GM10248 (cell line): ENCODE data around the gene UGCG.
A peak's percentile ranks its signal among the peaks of the same experiment; 100 is the strongest.

Source experiments
- CTCF ChIA-PET: fragments of 300-600 bp; sonication (Branson Sonifier 250); formaldehyde crosslinking; extraction: SDS; loops from one replicate; lab custom pipeline; 2021; ENCODE audit warnings: antibody characterized with exemption; lab: Yijun Ruan, JAX
- POLR2A ChIA-PET: fragments of 350-650 bp; sonication (Branson Sonifier 250); formaldehyde crosslinking; extraction: SDS; loops from one replicate; lab custom pipeline; 2020; ENCODE audit warnings: antibody characterized with exemption; lab: Yijun Ruan, JAX
- DNase-seq: peaks from one replicate; pipeline ENCODE4 v3.0.0; 2012; ENCODE audit errors: extremely low spot score
- TF ChIP-seq, protein P1 (sequence below): IDR thresholded peaks from 2 replicates; pipeline ENCODE4 v1.5.1; 2012; ENCODE audit warnings: mild to moderate bottlenecking, low read depth; ENCODE audit errors: extremely low read depth, missing control alignments, control extremely low read depth

UGCG gene

DNA sequence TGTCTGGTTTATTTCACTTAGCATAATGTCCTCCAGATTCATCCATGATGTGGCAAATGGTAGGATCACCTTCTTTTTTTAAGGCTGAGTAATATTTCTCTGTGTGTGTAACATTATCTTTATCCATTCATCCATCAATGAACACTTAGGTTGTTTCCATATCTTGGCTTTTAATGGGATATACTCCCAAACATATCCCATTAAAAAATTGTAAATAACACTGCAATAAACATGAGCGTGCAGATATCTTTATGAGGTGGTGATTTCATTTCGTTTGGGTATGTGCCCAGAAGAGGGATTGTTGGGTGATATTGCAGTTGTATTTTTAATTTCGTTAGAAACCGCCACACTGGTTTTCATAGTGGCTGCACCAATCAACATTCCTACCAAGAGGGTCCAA, 36.2 kb upstream of the UGCG start:
- TF ChIP-seq, protein P1, sequence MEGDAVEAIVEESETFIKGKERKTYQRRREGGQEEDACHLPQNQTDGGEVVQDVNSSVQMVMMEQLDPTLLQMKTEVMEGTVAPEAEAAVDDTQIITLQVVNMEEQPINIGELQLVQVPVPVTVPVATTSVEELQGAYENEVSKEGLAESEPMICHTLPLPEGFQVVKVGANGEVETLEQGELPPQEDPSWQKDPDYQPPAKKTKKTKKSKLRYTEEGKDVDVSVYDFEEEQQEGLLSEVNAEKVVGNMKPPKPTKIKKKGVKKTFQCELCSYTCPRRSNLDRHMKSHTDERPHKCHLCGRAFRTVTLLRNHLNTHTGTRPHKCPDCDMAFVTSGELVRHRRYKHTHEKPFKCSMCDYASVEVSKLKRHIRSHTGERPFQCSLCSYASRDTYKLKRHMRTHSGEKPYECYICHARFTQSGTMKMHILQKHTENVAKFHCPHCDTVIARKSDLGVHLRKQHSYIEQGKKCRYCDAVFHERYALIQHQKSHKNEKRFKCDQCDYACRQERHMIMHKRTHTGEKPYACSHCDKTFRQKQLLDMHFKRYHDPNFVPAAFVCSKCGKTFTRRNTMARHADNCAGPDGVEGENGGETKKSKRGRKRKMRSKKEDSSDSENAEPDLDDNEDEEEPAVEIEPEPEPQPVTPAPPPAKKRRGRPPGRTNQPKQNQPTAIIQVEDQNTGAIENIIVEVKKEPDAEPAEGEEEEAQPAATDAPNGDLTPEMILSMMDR: no peak
- no peak for DNase-seq
- ChIA-PET POLR2A (no interaction called here), CTCF (no interaction called here)

DNA sequence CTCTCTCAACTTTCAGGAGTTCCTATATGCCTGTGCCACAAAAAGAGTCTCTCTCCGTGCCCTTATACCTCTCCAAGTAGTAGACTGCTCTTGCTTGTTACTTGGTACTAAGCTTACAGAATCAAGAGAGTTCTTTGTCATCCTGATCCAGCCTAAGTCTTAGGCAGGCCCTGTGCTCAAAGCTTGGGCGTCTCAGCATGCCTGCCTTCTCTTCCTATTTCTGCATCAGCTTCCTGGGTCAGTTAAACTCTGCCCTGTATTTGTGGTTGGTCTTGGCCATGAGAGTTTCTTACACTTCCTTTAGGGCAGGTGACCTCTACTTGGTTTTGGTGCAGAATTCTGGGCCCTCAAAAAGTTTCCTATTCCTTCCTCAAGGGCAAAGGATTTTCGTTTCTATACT, 33.0 kb upstream of the UGCG start:
- no peak for DNase-seq
- TF ChIP-seq, protein P1: no peak
- POLR2A ChIA-PET: no interaction called here
- CTCF ChIA-PET: no interaction called here

DNA sequence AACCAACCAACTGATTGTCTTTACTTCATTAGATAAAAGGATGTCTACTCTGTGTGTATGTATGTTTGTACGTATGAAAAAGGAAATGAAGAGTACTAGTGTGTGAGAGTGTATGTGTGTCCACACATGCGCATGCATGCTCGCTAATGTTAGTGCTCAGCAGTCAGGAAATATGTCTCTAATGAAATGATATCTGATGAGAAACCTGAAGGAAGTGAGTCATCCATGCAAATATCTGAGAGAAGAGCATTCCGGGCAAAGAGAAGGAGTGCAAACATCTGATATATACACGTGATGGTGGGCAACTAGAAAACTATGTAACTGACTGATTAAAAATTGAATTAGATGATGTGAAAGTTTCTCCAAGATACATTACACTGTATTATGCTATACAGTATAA, 29.6 kb upstream of the UGCG start:
- POLR2A ChIA-PET: no interaction called here
- CTCF ChIA-PET: no interaction called here
- TF ChIP-seq, protein P1: no peak
- DNase-seq: no peak

DNA sequence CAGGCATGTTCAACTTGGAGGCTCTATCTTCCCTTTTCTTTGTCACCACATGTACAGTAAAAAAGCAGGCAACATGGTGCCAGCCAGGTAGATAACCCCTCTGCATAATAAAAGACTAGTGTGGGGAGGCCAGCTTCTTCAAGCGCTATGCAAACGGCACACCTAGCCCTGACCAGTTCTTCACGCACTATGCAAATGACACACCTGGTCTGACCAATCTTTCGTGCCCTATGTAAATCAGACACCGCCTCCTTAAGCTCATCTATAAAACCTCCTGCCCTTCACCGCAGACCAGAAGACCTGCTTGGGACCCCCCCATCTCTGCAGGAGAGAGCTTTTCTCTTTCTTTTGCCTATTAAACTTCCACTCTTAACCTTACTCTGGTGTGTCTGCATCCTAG, 28.1 kb upstream of the UGCG start:
- no peak for DNase-seq
- TF ChIP-seq, protein P1: no peak
- CTCF ChIA-PET: interaction anchor here (0.9 kb wide), 1 partner anchor 16 kb away, joined by 3 read pairs; no protein-coding TSS in a partner anchor

DNA sequence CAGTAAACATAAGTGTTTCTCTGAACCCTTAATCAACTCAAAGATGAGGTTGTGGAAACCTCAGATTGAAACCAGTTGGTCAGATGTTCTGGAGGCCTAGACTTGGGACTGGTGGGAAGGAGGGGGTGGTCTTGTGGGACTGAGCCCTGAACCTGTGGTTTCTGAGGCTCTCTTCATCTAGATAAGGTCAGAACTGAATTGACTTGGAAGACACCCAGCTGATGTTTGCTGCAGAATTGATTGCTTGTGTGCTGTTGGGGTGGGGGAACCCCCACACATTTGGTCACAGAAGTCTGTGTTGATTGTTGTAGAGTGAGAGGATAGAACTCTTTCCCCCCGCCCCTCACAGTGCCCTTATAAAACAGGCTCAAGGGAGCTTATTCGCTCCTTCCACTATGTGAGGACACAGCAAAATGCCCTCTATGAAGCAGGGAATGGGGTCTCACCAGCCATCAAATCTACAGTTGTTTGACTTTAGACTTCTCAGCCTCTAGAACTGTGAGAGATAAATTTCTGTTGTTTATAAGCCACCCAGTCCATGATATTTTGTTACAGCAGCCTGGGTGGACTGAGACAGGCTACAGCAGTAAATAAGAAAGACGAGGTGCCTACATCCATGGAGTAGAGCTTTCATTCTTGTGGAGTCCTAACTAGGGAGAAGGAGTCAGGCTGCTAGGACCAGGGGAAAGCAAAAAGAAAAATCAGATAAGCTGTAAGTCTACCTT, 25.7 kb upstream of the UGCG start:
- CTCF ChIA-PET: no interaction called here
- POLR2A ChIA-PET: no interaction called here
- peak; percentile 26 for DNase-seq
- TF ChIP-seq, protein P1: no peak

More for the DNA sequence above, 28.1 kb upstream of the UGCG start:
- POLR2A ChIA-PET: no interaction called here

DNA sequence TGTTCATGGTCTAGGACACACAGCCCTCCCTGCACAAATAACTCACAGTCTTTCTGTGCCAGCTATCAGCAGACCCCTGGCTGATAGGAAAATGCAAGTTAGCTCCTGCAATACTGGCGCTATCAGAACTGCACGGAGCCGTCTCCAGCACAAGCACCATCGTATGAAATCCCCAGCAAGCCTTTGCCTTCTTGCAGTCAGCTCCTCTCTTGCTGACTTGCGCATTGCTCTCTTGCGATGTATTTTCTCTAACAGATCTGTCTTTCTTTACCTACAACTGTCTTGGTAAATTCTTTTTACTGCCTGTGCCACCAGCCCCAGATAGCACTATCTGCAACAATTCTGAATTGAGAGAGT, 25.1 kb upstream of the UGCG start:
- CTCF ChIA-PET: no interaction called here
- POLR2A ChIA-PET: no interaction called here
- TF ChIP-seq, protein P1: no peak
- no peak for DNase-seq

DNA sequence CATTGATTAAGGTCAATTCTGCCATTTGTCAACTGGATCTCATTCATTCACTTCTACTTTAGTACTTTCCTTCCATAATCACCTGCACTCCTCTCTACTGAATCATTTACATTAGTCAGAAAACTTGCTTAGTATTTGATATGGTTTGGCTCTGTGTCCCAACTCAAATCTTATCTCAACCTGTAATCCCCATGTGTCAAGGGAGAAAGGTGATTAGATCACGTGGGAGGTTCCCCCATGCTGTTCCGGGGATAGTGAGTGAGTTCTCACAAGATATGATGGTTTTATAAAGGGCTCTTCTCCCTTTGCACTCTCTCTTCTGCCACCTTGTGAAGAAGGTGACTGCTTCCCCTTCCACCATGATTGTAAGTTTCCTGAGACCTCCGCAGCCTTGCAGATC, 23.7 kb upstream of the UGCG start:
- no peak for DNase-seq
- CTCF ChIA-PET: interaction anchor here (1.5 kb wide), 1 partner anchor 13 kb away, joined by 5 read pairs; no protein-coding TSS in a partner anchor
- TF ChIP-seq, protein P1: no peak
- POLR2A ChIA-PET: no interaction called here
